ENCODE data around the gene B3GLCT. TPM values are rescaled to one million over a fixed set of nuclear protein-coding genes. Genes with fewer than 3 reads are reported as not detected.

B3GLCT gene
- total RNA-seq, 4 donors from 2014 or later, result 1.6 to 5.7 (median 3.9) TPM

DNA sequence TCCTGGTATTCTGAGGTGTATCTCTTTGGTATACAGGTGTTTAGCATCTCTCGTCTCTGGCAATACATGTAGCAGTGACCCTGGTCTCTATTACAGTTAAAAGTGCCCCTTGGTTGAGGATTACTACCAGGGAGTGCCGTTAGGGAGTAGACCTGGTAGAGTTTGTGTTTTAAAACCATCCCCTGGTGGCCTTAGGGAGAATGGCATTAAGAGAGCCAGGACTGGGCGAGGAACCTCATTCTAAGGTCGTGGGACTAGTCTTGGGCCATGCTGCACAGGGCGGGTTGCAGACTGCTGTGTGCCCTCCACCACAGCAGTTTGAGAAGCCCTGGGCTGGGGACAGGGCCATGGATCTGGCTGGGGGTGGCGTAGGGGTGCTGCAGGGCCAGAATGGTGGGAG is 35.0 kb downstream of the B3GLCT start:
- 84 to 100% methylated on average over 3 to 6 of the region's 6 CpGs for WGBS, 2 donors (ENCODE audit: low coverage in 1 of 2)
- H3K4me1 ChIP-seq, result no peaks in the 10 kb centered on the region
- intact Hi-C loops (cut with DNase I; ENCODE audit: low total_unique reads), result loop anchor here (10.0 kb wide), 1 partner anchor 190 kb away; no protein-coding TSS in a partner anchor
- in situ Hi-C loops (cut with MboI; ENCODE audit: low pct_ligation_motif_present in 1 of 4, low pct_unique_long_range_greater_than_20kb in 1 of 4, low sequenced_read_pairs in 3 of 4), result loop anchor here (5.0 to 25.0 kb wide), 4 partner anchors 188 to 510 kb away; partner anchors contain the start of gene RXFP2 (in 3 of the 4)
- no peak for DNase-seq
- H3K27me3 ChIP-seq, result no peaks in the 10 kb centered on the region
- no peak for TF ChIP-seq EP300 (IDR thresholded peaks at IDR 0.05; ENCODE audit: low read depth)
- TF ChIP-seq POLR2A (IDR thresholded peaks at IDR 0.05), result no peak
- no peak for TF ChIP-seq POLR2AphosphoS5 (IDR thresholded peaks at IDR 0.05)
- TF ChIP-seq, protein P1, sequence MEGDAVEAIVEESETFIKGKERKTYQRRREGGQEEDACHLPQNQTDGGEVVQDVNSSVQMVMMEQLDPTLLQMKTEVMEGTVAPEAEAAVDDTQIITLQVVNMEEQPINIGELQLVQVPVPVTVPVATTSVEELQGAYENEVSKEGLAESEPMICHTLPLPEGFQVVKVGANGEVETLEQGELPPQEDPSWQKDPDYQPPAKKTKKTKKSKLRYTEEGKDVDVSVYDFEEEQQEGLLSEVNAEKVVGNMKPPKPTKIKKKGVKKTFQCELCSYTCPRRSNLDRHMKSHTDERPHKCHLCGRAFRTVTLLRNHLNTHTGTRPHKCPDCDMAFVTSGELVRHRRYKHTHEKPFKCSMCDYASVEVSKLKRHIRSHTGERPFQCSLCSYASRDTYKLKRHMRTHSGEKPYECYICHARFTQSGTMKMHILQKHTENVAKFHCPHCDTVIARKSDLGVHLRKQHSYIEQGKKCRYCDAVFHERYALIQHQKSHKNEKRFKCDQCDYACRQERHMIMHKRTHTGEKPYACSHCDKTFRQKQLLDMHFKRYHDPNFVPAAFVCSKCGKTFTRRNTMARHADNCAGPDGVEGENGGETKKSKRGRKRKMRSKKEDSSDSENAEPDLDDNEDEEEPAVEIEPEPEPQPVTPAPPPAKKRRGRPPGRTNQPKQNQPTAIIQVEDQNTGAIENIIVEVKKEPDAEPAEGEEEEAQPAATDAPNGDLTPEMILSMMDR (IDR thresholded peaks at IDR 0.05), result peak in 1 of 5 experiments; percentile 25
- H3K9me3 ChIP-seq, result no peaks in the 10 kb centered on the region
- no peak overlapping the region for H3K27ac ChIP-seq
- H3K36me3 ChIP-seq, result no peaks in the 10 kb centered on the region
- no peak overlapping the region for H3K4me3 ChIP-seq

DNA sequence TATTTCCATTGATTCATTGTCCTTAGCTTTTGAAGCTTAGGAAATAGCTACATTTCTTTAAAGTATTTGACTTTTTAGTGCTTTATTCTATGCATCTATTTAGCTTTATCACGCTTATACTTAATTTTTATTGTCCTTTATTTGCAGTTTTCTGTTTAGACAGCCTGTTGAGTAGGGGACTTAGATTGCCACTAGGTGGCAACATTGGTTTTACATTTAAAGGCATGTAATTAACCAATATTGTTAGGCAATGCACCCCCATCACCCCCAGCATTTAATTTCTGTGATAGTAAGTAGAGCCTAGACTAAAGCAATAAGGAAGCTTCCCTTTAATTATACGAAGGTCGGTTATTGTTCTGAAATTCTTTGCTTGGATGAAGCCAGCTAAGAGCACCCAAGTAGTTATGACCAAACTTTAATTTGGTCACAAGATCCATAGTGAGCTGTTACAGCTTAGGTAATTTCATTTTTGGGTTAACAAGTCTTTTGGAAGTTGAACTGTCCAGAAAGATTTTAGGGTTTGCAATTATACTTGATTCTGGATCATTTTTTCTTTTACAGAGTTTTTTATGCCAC is 36.5 kb downstream of the B3GLCT start:
- Histone ChIP-seq H3K9me3 (no peaks in the 10 kb centered on the region), H3K4me1 (no peaks in the 10 kb centered on the region), H3K36me3 (no peaks in the 10 kb centered on the region), H3K27me3 (no peaks in the 10 kb centered on the region), H3K4me3 (no peak overlapping the region), H3K27ac (no peak overlapping the region)
- DNase-seq, result no peak
- in situ Hi-C loops (cut with MboI; ENCODE audit: low pct_ligation_motif_present in 1 of 4, low pct_unique_long_range_greater_than_20kb in 1 of 4, low sequenced_read_pairs in 3 of 4) (loop anchor here (10.0 to 25.0 kb wide), 3 partner anchors 189 to 509 kb away; partner anchors contain the start of gene RXFP2 (in 3 of the 4)), intact Hi-C loops (cut with DNase I; ENCODE audit: low total_unique reads) (loop anchor here (10.0 kb wide), 1 partner anchor 189 kb away; no protein-coding TSS in a partner anchor)
- 27 to 34% methylated on average over 1 to 3 of the region's 3 CpGs for WGBS, 2 donors (ENCODE audit: low coverage in 1 of 2)
- TF ChIP-seq, protein P1 (IDR thresholded peaks at IDR 0.05), result peak; percentile 60 to 76 (median 64)
- no peak for TF ChIP-seq POLR2AphosphoS5 (IDR thresholded peaks at IDR 0.05)

DNA sequence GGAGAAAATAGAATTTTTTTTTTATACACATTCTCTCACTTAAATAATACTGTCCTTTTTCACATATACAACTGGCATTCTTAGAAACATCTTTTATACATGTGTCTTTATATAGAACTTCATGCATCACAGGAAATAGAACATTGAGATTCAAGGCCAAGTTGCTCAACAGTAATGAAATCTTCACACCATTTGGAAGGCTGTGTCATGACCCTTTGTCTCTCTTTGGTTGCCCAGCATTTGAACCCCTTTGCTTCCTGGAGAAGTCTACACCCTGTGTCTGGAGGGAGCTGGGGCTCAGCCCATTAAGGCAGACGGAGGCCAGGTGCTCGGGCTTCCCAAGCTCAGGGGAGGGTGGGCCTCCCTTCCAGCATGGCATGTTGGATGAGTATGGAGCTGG is 41.1 kb downstream of the B3GLCT start:
- Histone ChIP-seq H3K4me1 (peaks cover 0 to 13% (median 0%) of the 10 kb centered on the region in 4 donors), H3K27me3 (no peaks in the 10 kb centered on the region), H3K36me3 (no peaks in the 10 kb centered on the region), H3K4me3 (no peak overlapping the region), H3K27ac (no peak overlapping the region), H3K9me3 (no peaks in the 10 kb centered on the region)
- in situ Hi-C loops (cut with MboI; ENCODE audit: low pct_ligation_motif_present in 1 of 4, low pct_unique_long_range_greater_than_20kb in 1 of 4, low sequenced_read_pairs in 3 of 4), result loop anchor here in 3 of 4 donors (25.0 kb wide), 1 partner anchor 496 kb away; the partner anchor contains the start of gene RXFP2 (in 3 of the 3)
- no peak for DNase-seq
- intact Hi-C loops (cut with DNase I; ENCODE audit: low total_unique reads), result no loop called here
- TF ChIP-seq POLR2AphosphoS5 (IDR thresholded peaks at IDR 0.05), result no peak
- no peak for TF ChIP-seq EP300 (IDR thresholded peaks at IDR 0.05; ENCODE audit: low read depth)
- TF ChIP-seq, protein P1 (IDR thresholded peaks at IDR 0.05), result no peak
- TF ChIP-seq POLR2A (IDR thresholded peaks at IDR 0.05), result no peak
- 80% methylated on average over 1 of the region's 2 CpGs; no CpG with 5 or more reads in 1 of the 2 donors for WGBS, 2 donors (ENCODE audit: low coverage in 1 of 2)

DNA sequence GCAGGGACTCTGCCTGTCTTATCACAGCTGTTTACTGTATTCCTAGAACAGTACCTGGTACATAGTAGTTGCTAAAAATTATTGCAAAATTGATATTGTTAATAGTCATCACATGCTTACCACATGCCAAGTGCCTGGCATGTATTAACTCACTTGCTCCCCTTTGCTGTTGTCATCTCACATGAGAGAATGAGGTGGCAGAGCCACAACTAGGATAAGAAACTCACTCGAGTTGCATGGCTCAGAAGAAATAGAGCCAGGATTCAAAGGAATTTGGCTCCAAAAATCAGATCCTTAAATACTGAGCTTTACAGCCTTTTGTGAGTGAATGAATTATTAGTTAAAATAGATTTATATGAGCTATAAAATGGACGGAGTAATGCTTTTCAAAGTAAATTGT is 42.6 kb downstream of the B3GLCT start:
- in situ Hi-C loops (cut with MboI; ENCODE audit: low pct_ligation_motif_present in 1 of 4, low pct_unique_long_range_greater_than_20kb in 1 of 4, low sequenced_read_pairs in 3 of 4), result loop anchor here in 3 of 4 donors (25.0 kb wide), 1 partner anchor 495 kb away; the partner anchor contains the start of gene RXFP2 (in 3 of the 3)

More for the DNA sequence above, 42.6 kb downstream of the B3GLCT start:
- H3K27ac ChIP-seq, result no peak overlapping the region
- no peaks in the 10 kb centered on the region for H3K27me3 ChIP-seq
- DNase-seq, result no peak
- no peaks in the 10 kb centered on the region for H3K9me3 ChIP-seq
- intact Hi-C loops (cut with DNase I; ENCODE audit: low total_unique reads), result no loop called here
- H3K4me3 ChIP-seq, result no peak overlapping the region
- WGBS, 2 donors (ENCODE audit: low coverage in 1 of 2), result 60 to 64% methylated on average over 2 of the region's 2 CpGs
- H3K36me3 ChIP-seq, result no peaks in the 10 kb centered on the region
- peaks cover 0 to 27% (median 5%) of the 10 kb centered on the region in 4 donors for H3K4me1 ChIP-seq
- TF ChIP-seq, protein P1 (IDR thresholded peaks at IDR 0.05), result no peak
- TF ChIP-seq EP300 (IDR thresholded peaks at IDR 0.05; ENCODE audit: low read depth), result no peak
- TF ChIP-seq POLR2A (IDR thresholded peaks at IDR 0.05), result no peak
- no peak for TF ChIP-seq POLR2AphosphoS5 (IDR thresholded peaks at IDR 0.05)
